Raji (cell line): ENCODE data around the gene KCTD10.

Experiments used
- POLR2A ChIP-seq: IDR thresholded peaks from 2 replicates; pipeline ENCODE4 v1.6.1; 2011; ENCODE audit warnings: low read depth, low read length, control low read depth; ENCODE audit not compliant: insufficient read depth

The KCTD10 gene

GRCh38 chr12:109449845-109450532, 27.1 kb downstream of the KCTD10 start:
- TF ChIP-seq POLR2A = no peak

DNA sequence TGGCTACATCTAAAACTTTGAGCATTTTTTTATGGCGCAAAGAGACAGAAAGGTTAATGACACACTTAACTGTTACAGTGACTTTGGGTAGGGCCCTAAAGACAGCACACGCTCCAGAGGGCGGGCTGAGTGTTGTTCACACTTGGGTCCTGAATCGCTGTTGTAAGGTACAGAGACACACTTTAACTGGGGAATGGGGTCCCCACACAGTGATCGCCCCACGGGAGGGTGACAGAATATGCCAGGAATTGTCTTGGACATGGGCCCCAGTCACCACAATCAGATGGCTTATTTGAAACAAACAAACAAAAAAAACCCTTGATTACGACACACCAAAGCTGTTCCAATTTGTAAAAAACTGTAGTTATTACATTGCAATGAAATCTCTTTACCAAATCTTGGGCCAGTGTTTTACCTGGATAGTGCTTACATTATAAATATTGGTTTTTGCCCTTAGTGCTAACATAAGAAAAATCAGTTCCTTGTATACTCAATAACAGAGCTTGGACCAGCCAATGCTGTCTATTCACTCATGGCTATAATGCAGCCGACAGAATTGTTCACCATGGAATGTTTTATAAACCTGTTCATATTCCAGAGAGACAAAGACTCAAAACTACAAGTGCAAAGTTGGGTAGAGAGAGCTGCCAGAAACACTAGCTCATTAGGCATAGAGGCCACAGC, 28.3 kb downstream of the KCTD10 start:
- no peak for TF ChIP-seq POLR2A

- no peak for TF ChIP-seq POLR2A
Observed at GRCh38 chr12:109448272-109448671, 28.8 kb downstream of the KCTD10 start.

- no peak for TF ChIP-seq POLR2A
Observed at GRCh38 chr12:109447482-109447881, 29.6 kb downstream of the KCTD10 start.

- no peak for TF ChIP-seq POLR2A
Observed at GRCh38 chr12:109446869-109447268, 30.2 kb downstream of the KCTD10 start.

- TF ChIP-seq POLR2A = no peak
Observed at GRCh38 chr12:109445191-109445609, 31.9 kb downstream of the KCTD10 start.

DNA sequence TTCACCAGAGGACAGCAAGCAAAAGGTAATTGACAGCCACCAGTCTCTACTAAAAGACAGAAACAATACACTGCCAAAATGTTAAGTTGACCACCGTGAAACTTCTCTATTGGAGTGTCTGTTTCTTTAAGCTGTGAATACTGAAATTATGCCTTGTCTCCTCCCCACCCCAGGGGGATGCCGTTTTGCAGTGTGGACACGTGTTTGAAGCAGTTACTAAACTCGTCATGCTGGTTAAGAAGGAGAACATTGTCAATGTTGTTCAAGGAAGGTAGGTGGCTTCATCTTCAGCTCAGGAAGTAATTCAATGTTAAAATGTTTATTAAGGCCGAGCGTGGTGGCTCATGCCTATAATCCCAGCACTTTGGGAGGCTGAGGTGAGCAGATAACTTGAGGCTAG, 32.8 kb downstream of the KCTD10 start:
- no peak for TF ChIP-seq POLR2A

- no peak for TF ChIP-seq POLR2A
Observed at GRCh38 chr12:109443794-109444193, 33.3 kb downstream of the KCTD10 start.

DNA sequence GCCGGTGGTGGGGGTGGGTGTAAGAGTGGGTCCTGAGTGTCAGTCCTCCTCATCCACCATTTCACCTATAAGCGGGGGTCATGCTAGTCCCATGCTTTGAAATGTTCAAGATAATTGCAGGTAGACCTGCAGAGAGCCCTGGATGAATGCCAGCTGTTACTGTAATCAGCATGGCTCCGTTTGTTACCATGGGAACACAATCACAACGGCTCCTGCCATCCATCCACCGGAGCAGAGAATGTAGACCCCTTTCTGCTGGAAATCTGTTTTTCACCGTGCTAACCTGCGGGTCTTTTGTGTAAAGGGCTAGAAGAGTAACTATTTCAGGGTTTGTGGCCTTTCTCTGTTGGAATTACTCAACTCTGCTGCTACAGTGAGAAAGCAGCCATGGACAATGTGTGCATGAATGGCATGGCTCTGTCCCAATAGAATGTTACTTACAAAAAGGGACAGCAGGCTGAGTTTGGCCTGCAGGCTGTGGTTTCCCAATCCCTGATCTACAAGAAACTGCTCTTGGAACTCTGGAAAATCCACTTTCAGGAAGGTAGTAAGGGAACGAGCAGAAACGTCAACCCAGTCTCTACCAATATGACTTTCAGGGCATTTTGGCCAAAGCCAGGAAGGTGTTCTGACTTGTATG, 36.1 kb downstream of the KCTD10 start:
- no peak for TF ChIP-seq POLR2A

GRCh38 chr12:109439181-109439580, 37.9 kb downstream of the KCTD10 start:
- no peak for TF ChIP-seq POLR2A

DNA sequence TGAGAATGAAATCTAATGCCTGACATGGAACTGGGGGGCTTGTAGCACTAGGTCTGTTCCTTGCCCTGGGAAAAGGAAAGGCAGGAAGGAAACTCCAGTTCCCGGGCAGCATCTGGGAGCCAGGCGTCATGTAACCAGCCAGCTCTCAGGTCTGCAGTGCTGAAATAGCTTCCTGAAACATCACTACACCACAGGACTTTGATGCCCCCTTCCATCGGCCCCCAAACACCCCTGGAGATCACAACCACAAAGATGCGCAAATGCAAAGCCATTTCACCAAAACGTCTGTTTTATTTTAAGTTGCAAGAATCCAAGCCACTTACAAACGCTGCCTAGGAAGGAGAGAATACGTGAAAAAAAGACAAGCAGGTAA, 40.9 kb downstream of the KCTD10 start:
- TF ChIP-seq POLR2A = no peak

GRCh38 chr12:109435428-109436187, 41.5 kb downstream of the KCTD10 start:
- no peak for TF ChIP-seq POLR2A

GRCh38 chr12:109434582-109434981, 42.5 kb downstream of the KCTD10 start:
- TF ChIP-seq POLR2A = no peak

DNA sequence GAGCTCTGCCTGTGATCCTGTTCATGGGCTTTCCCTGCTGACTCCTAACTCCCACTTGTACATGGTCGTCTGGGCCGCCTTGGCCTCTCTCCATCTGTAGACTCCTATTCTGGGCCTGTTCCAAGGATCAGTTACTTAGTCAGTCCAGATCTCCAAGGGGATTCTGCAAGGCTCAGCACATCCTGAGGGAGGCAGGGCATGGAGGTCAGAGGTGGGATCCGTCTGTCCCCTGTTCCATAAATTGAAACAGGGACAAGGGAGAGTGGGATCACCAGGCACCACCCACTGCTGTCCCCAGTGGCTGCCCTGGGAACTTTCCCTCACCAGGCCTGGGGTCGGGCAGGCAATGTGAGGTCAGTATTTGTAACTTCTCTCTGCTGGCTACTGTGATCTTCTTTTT, 43.5 kb downstream of the KCTD10 start:
- TF ChIP-seq POLR2A = no peak

GRCh38 chr12:109432842-109433304, 44.2 kb downstream of the KCTD10 start:
- no peak for TF ChIP-seq POLR2A

DNA sequence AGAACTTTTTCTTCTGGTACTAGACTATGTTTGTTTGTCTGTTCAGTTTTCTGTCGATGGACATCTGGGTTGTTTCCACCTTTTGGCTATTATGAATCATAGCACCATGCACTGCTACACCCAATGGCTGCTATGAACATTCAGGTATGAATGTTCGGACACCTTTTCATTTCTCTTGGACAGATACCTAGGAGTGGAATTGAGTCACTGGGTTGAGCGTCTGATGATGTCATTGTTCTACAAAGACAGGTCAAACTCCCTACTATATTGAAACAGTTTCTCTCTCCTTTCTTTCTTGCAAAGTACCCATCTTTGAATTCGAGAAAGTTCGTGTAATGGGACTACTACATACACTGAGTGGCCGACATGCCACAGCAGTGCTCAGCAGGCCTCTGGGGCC, 44.7 kb downstream of the KCTD10 start:
- TF ChIP-seq POLR2A = no peak

- TF ChIP-seq POLR2A = no peak
Observed at GRCh38 chr12:109430244-109430643, 46.9 kb downstream of the KCTD10 start.
